ENCODE data around the gene RASGRP1. TPM values are rescaled to one million over a fixed set of nuclear protein-coding genes. Genes with fewer than 3 reads are reported as not detected.

RASGRP1 gene
- total RNA-seq, 1 experiment from 2014 or later = 0.27 TPM

- no peak for DNase-seq (ENCODE audit: extremely low read depth, low read depth)
Observed at GRCh38 chr15:38538328-38539007, 26.1 kb downstream of the RASGRP1 start.

- DNase-seq (ENCODE audit: extremely low read depth, low read depth) = no peak
Observed at GRCh38 chr15:38536201-38536676, 28.4 kb downstream of the RASGRP1 start.

- no peak for DNase-seq (ENCODE audit: extremely low read depth, low read depth)
Observed at GRCh38 chr15:38535491-38536200, 29.0 kb downstream of the RASGRP1 start.

- DNase-seq (ENCODE audit: extremely low read depth, low read depth) = no peak
Observed at GRCh38 chr15:38534691-38535090, 29.9 kb downstream of the RASGRP1 start.

- DNase-seq (ENCODE audit: extremely low read depth, low read depth) = no peak
Observed at GRCh38 chr15:38533926-38534325, 30.7 kb downstream of the RASGRP1 start.

- no peak for DNase-seq (ENCODE audit: extremely low read depth, low read depth)
Observed at GRCh38 chr15:38533416-38533915, 31.1 kb downstream of the RASGRP1 start.

GRCh38 chr15:38532728-38533127 is 31.9 kb downstream of the RASGRP1 start:
- DNase-seq (ENCODE audit: extremely low read depth, low read depth) = no peak

GRCh38 chr15:38531509-38531908 is 33.1 kb downstream of the RASGRP1 start:
- DNase-seq (ENCODE audit: extremely low read depth, low read depth) = peak; percentile 13

- no peak for DNase-seq (ENCODE audit: extremely low read depth, low read depth)
Observed at GRCh38 chr15:38530113-38530512, 34.5 kb downstream of the RASGRP1 start.

- no peak for DNase-seq (ENCODE audit: extremely low read depth, low read depth)
Observed at GRCh38 chr15:38528294-38528693, 36.3 kb downstream of the RASGRP1 start.

- no peak for DNase-seq (ENCODE audit: extremely low read depth, low read depth)
Observed at GRCh38 chr15:38526158-38526557, 38.5 kb downstream of the RASGRP1 start.

GRCh38 chr15:38525489-38525888 is 39.1 kb downstream of the RASGRP1 start:
- DNase-seq (ENCODE audit: extremely low read depth, low read depth) = no peak

- no peak for DNase-seq (ENCODE audit: extremely low read depth, low read depth)
Observed at GRCh38 chr15:38524156-38524555, 40.5 kb downstream of the RASGRP1 start.

- DNase-seq (ENCODE audit: extremely low read depth, low read depth) = no peak
Observed at GRCh38 chr15:38522922-38523321, 41.7 kb downstream of the RASGRP1 start.

GRCh38 chr15:38521316-38521715 is 43.3 kb downstream of the RASGRP1 start:
- DNase-seq (ENCODE audit: extremely low read depth, low read depth) = no peak

- no peak for DNase-seq (ENCODE audit: extremely low read depth, low read depth)
Observed at GRCh38 chr15:38520035-38520434, 44.6 kb downstream of the RASGRP1 start.

- no peak for DNase-seq (ENCODE audit: extremely low read depth, low read depth)
Observed at GRCh38 chr15:38518084-38518483, 46.5 kb downstream of the RASGRP1 start.

GRCh38 chr15:38517312-38517975 is 47.2 kb downstream of the RASGRP1 start:
- no peak for DNase-seq (ENCODE audit: extremely low read depth, low read depth)

- no peak for DNase-seq (ENCODE audit: extremely low read depth, low read depth)
Observed at GRCh38 chr15:38516626-38517025, 48.0 kb downstream of the RASGRP1 start.

- no peak for DNase-seq (ENCODE audit: extremely low read depth, low read depth)
Observed at GRCh38 chr15:38514601-38515000, 50.0 kb downstream of the RASGRP1 start.

GRCh38 chr15:38512901-38513300 is 51.7 kb downstream of the RASGRP1 start:
- DNase-seq (ENCODE audit: extremely low read depth, low read depth) = no peak
